Adrenal gland (tissue), 12 donors: Measurements from ENCODE around the gene FOXP2. TPM values are rescaled to one million over a fixed set of nuclear protein-coding genes. Genes with fewer than 3 reads are reported as not detected.

Experiments used
- DNase-seq, 7 donors: peaks; one replicate each; pipeline ENCODE4 v3.0.0-alpha.2; 2019 to 2020
- H3K27ac ChIP-seq, 5 donors: fragments of 200-600 bp; sonication (generic) in 4 of 5; 1 replicate in 3 of 5; 2 replicates in 2 of 5; pipeline versions ENCODE4 v1.5.1 to v1.8.0; 2016 to 2020; ENCODE audit warnings: mild to moderate bottlenecking in 1 of 5
- H3K27me3 ChIP-seq: fragments of 200-600 bp; 2 replicates; pipeline ENCODE4 v1.8.0; 2021
- H3K36me3 ChIP-seq, 2 donors: fragments of 200-600 bp; replicated peaks in 1 of 2; 1 replicate in 1 of 2; 2 replicates in 1 of 2; pipeline versions ENCODE4 v1.5.1 to v1.8.0; 2018 to 2022
- H3K4me1 ChIP-seq, 2 donors: fragments of 200-600 bp; replicated peaks in 1 of 2; 1 replicate in 1 of 2; 2 replicates in 1 of 2; pipeline versions ENCODE4 v1.5.1 to v1.8.0; 2018 to 2021
- H3K4me3 ChIP-seq, 4 donors: fragments of 200-600 bp; sonication (generic) in 3 of 4; one replicate each; pipeline ENCODE4 v1.5.1; 2016 to 2018
- H3K9me3 ChIP-seq, 3 donors: fragments of 200-600 bp; sonication (generic) in 1 of 3; replicated peaks in 1 of 3; 1 replicate in 2 of 3; 2 replicates in 1 of 3; pipeline versions ENCODE4 v1.5.1 to v1.8.0; 2016 to 2021
- POLR2A ChIP-seq, 2 donors: fragments of 450-650 bp; IDR thresholded peaks; one replicate each; pipeline ENCODE4 v1.6.1; 2017; ENCODE audit warnings: antibody characterized with exemption in 2 of 2, mild to moderate bottlenecking in 2 of 2, moderate library complexity in 1 of 2
- WGBS, 4 donors: extraction: QIAGEN DNeasy Blood & Tissue Kit in 2 of 4; methylation state at CpG; one replicate each; pipeline versions ENCODE4 v1.1.5 to v1.1.7; 2013 to 2017; 5-methylcytosine and 5-hydroxymethylcytosine counted together
- intact Hi-C, 2 donors: fragments of 100-400 bp; cut with DNase I; formaldehyde crosslinking; loops; one replicate each; pipeline versions ENCODE4 v1.14.1 to v1.15.0; 2022 to 2023
- polyA plus RNA-seq, 3 donors: library from polyadenylated mRNA; stranded (reverse); fragments of 200-250 nt in 2 of 3; fragments of 350-450 nt in 1 of 3; fragmentation: Illumina TruSeq in 1 of 3; extraction: RNeasy Lipid Tissue Mini Kit (QIAGEN cat#74804) in 1 of 3; gene quantifications; one replicate each; pipeline ENCODE4 v1.2.3, GENCODE V29; 2013 to 2014
- total RNA-seq, 9 donors: library from RNA; depleted of rRNA in 4 of 9; stranded (reverse); fragments of >200 nt in 4 of 9; fragments of 120-200 nt in 1 of 9; fragmentation: NEBNext Ultra II Directional in 1 of 9; extraction: Animal tissue kit (Norgen Biotek cat#: 25700) in 1 of 9; gene quantifications; one replicate each; pipeline versions ENCODE4 v1.1.0 to v1.2.4, GENCODE V29; 2013 to 2023
- TF ChIP-seq, protein P1 (sequence below), 6 experiments: fragments of 450-650 bp in 4 of 6; fragments of 200-600 bp in 2 of 6; sonication (generic) in 1 of 6; IDR thresholded peaks; 1 replicate in 5 of 6; 2 replicates in 1 of 6; pipeline versions ENCODE4 v1.5.1 to v1.8.0; 2016 to 2021; ENCODE audit warnings: antibody characterized with exemption in 6 of 6, mild to moderate bottlenecking in 2 of 6, moderate library complexity in 1 of 6
- donor health status: healthy with polysubstance abuse.
- donor health status: Bipolar disorder and iron deficiency.
- donor health status: DM: yes; HTN: yes; CAD: no.
- donor health status: DM: no; HTN: no; CAD: no.
- donor health status: DM: no; HTN: no; CAD: no.
- donor health status: DM: yes; HTN: yes; CAD: no.

FOXP2 gene
- total and polyA plus RNA-seq, 12 donors, result 1.1 to 14.5 (median 2.7) TPM

DNA sequence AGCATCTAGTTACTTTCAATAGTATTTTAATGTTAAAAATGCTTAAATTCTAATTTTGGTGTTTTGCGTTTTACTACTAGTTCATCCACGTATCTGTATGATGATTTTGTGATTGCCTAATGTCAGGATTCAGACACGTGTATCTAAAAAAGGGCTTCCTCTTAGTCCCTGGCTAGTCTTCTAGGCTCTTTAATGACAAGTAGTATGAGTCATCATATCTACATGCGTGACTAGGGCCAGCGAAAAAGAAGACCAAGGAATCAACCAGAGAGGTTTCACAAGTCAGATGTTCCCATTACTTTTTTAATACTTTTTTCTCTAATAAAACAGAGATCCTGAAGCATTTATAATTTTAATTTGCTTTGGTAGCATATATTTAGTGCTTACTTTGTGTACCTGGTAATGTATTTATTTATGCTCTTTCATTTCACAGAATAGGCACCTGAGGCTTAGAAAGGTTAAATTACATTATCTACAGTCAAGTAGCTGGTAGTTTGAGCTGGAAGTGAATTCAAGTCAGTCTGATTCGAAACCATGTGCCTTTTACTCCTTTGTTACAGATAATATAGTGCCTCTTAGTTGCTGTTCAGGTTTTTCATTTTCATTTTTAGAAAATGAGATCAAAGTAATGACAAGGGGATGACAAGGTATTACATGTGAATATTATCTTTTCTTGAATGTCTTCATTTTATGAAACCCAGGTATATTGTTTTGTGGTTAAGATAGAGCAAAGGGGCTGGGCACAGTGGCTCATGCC lies 140.3 kb downstream of the FOXP2 start:
- Histone ChIP-seq H3K9me3 (no peaks in the 10 kb centered on the region), H3K4me1 (no peaks in the 10 kb centered on the region), H3K27ac (no peak overlapping the region), H3K27me3 (no peaks in the 10 kb centered on the region), H3K36me3 (no peaks in the 10 kb centered on the region), H3K4me3 (no peak overlapping the region)
- TF ChIP-seq, protein P1, sequence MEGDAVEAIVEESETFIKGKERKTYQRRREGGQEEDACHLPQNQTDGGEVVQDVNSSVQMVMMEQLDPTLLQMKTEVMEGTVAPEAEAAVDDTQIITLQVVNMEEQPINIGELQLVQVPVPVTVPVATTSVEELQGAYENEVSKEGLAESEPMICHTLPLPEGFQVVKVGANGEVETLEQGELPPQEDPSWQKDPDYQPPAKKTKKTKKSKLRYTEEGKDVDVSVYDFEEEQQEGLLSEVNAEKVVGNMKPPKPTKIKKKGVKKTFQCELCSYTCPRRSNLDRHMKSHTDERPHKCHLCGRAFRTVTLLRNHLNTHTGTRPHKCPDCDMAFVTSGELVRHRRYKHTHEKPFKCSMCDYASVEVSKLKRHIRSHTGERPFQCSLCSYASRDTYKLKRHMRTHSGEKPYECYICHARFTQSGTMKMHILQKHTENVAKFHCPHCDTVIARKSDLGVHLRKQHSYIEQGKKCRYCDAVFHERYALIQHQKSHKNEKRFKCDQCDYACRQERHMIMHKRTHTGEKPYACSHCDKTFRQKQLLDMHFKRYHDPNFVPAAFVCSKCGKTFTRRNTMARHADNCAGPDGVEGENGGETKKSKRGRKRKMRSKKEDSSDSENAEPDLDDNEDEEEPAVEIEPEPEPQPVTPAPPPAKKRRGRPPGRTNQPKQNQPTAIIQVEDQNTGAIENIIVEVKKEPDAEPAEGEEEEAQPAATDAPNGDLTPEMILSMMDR (IDR thresholded peaks at IDR 0.05), result no peak
- no peak for TF ChIP-seq POLR2A (IDR thresholded peaks at IDR 0.05)
- WGBS, 4 donors, result 59 to 62% (median 59%) methylated on average over 6 of the region's 6 CpGs
- peak in 2 of 7 donors; percentile 1 to 13 for DNase-seq
- intact Hi-C loops, result no loop called here

DNA sequence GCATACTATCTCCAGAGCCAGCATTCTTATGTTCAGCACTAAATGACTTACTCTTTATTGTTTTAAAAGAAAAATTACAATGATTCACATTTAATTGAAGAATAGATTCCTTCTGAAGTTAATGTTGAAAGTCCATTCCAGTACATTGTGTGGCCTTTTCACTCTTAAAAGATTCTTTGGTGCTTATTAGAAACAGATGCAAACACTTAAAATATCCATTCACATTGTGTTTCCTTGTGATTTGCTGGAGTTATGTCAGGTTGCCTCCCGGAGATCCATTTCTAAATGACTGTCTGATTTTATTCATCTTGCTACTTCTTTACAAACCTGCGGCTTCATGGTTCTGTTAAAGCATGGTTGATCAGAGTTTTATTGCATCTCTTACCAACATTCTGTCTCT lies 152.8 kb downstream of the FOXP2 start:
- no peak for DNase-seq
- H3K4me3 ChIP-seq, result no peak overlapping the region
- no peaks in the 10 kb centered on the region for H3K36me3 ChIP-seq
- H3K9me3 ChIP-seq, result no peaks in the 10 kb centered on the region
- no peak overlapping the region for H3K27ac ChIP-seq
- H3K4me1 ChIP-seq, result no peaks in the 10 kb centered on the region
- TF ChIP-seq POLR2A (IDR thresholded peaks at IDR 0.05), result no peak
- TF ChIP-seq, protein P1 (IDR thresholded peaks at IDR 0.05), result no peak
- WGBS, 4 donors, result 72 to 91% (median 85%) methylated on average over 2 of the region's 2 CpGs
- H3K27me3 ChIP-seq, result no peaks in the 10 kb centered on the region
- intact Hi-C loops, result no loop called here

DNA sequence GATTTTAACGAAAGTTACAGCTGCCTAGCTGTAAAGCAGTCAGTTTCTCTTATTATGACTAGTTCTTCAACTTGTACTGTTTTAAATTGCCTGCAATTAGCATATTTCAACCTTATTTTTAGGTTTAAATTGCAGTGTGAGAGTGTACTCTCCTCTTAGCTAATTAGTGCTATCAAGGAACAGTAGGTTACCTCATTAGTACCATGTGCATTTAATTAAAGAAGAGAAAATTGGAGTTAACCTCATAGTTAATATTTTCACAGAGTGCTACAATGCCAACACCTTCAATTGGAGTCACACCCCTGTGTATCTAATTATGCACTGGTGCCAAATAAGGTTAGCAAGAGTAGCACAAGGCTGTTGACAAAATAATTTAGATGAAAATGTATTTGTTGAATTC lies 154.6 kb downstream of the FOXP2 start:
- H3K4me3 ChIP-seq, result no peak overlapping the region
- H3K36me3 ChIP-seq, result no peaks in the 10 kb centered on the region
- 82 to 96% (median 91%) methylated on average over 1 of the region's 1 CpG for WGBS, 4 donors
- TF ChIP-seq POLR2A (IDR thresholded peaks at IDR 0.05), result no peak
- TF ChIP-seq, protein P1 (IDR thresholded peaks at IDR 0.05), result no peak
- no peaks in the 10 kb centered on the region for H3K9me3 ChIP-seq
- H3K27ac ChIP-seq, result no peak overlapping the region
- H3K4me1 ChIP-seq, result no peaks in the 10 kb centered on the region
- H3K27me3 ChIP-seq, result no peaks in the 10 kb centered on the region
- DNase-seq, result no peak
- intact Hi-C loops, result no loop called here

DNA sequence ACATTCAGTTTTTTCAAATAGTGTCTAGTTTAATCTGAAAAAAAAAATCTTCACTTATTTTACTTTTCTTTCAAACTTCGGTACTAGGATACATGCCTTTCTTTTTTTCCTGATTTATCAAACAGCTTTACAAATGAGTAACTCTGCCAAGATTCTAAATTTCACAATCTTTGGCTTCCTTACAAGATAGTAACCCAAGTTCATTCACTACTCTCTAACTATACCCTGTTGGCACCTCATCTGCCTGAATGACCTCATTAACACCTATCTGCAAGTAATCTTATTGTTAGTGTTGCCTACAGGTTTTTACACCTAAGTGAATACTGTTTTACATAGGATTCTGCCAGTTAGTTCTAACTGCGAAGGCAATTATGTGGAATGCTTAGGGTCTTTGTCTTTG lies 159.8 kb downstream of the FOXP2 start:
- Histone ChIP-seq H3K9me3 (no peaks in the 10 kb centered on the region), H3K27me3 (no peaks in the 10 kb centered on the region), H3K27ac (no peak overlapping the region), H3K4me3 (no peak overlapping the region), H3K36me3 (no peaks in the 10 kb centered on the region), H3K4me1 (no peaks in the 10 kb centered on the region)
- no peak for DNase-seq
- intact Hi-C loops, result no loop called here
- 55 to 60% (median 58%) methylated on average over 2 of the region's 2 CpGs for WGBS, 4 donors
- no peak for TF ChIP-seq POLR2A (IDR thresholded peaks at IDR 0.05)
- TF ChIP-seq, protein P1 (IDR thresholded peaks at IDR 0.05), result no peak
